Cortex of kidney (tissue), 1 donor: ENCODE results near the gene TBC1D26.
"Not testable (repeated sequence)": the region's sequence is repeated elsewhere in the genome, so short reads cannot be mapped to it uniquely, and the experiment has no call there.

Experiments
- DNase-seq: peaks from one replicate; lab custom pipeline; 2025; lab: John Stamatoyannopoulos, UW

Gene TBC1D26

DNA sequence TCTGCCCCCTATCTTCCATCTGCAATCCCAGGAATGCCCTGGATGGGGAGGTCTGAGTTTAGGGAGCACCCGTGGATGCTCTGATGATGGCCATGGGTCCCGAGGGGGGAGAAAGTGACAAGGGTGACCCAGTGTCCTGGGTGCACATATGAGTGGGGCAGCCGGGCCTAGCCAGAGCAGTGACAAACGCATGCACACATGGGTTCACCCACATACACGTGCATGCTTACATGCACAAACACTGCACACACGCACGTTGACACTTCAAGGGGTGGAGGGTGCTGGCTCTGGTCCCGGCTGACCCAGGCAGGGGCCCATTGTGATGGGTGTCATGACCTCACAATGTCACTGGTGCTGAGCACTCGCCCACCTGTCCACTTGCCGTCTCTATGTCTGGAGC is at the start of gene TBC1D26:
TBC1D26 (plus strand) TSS at position 384 of the 400 bp plus-strand sequence. CDS start 3,066 bp downstream, outside the sequence.
- DNase-seq: not testable (repeated sequence)

DNA sequence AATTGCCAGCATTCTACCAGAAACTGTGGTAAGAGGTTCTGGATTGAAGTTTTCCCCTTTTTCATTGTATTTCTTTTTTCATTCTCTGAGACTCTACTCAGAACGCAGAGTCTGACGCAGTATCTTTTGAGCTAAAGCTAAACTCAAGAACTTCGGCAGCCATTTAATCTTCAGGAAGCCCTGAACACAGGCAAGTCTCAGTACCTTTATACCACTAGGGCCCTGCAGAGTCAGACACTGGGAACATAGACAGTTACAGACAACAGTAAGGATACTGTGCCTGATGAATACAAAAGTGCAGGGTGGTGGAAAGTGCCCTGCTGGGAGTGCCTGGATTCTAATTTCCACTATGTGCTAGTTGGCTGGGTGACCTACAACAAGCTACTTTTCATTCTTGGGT is 48.9 kb upstream of the TBC1D26 start:
- not testable (repeated sequence) for DNase-seq

DNA sequence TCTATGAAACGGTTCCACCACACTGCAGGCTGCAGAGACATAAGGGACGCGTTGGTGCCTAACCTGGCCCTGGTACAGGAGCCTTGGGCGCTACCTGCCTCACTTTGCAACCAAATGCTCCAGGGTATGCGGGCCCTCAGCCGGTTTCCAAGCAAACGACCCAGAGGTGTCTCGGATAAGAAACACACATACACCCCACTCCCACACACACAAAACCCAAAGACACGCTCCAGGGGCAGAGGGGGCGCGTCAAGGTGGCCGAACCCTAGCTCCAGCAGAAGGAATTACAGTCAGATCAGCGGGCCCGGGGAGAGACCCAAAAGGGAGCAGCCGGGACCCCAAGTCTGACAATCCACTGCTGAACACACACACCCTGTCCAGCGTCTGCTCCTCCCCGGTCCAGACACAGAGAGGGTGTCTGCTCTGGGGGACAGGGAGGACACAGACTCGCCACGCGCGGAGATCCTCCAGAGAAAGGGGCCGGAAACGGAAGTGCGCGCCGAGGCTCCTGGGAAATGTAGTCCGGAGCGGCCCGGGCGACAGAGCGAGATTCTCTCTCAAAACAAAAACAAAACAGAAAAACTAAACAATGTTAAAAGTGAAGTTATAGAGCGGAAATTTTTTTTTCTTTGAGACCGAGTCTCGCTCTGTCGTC is 48.1 kb upstream of the TBC1D26 start, which contains the start of gene TRIM16:
TRIM16 (minus strand) TSS at position 488 of the 655 bp plus-strand sequence. CDS start 32,702 bp downstream, outside the sequence.
- not testable (repeated sequence) for DNase-seq

DNA sequence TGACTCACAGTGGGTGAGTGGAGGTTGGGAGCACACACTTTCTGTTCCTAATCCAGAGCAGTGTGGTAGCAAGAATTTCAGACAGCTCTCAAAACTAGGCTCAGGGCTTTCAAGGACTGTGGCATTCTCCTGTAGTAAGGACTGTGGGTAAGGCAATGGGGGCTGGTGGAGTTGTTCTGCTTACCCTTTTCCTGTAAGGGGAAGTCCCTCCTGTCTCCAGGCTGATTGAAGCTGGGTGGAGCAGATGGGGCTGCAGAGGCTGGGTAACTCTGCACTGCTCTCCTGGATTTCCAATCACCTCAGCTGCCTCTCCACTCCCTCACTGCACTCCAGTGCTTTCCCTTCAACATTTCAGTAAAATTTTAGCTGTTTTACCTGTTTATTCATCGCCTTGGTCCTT is 44.6 kb upstream of the TBC1D26 start:
- not testable (repeated sequence) for DNase-seq

DNA sequence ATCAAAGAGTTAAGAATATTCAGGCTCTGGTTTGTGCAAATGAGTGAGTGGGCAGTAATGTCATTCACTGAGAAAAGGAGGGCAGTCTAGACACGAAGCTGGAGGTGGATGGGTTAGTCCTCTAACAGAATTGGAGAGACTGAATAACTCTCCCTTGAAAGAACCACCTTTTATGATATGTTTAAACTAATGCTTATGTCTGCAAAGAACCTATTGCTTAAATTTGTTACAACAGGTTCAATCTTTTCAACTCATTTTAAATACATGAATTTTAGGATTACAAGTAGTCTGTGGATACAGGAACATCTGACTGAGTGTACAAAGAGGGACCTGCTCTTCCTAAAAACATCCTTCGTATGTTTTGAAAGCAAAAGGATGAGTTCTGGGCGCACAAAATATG is 33.1 kb upstream of the TBC1D26 start:
- not testable (repeated sequence) for DNase-seq

DNA sequence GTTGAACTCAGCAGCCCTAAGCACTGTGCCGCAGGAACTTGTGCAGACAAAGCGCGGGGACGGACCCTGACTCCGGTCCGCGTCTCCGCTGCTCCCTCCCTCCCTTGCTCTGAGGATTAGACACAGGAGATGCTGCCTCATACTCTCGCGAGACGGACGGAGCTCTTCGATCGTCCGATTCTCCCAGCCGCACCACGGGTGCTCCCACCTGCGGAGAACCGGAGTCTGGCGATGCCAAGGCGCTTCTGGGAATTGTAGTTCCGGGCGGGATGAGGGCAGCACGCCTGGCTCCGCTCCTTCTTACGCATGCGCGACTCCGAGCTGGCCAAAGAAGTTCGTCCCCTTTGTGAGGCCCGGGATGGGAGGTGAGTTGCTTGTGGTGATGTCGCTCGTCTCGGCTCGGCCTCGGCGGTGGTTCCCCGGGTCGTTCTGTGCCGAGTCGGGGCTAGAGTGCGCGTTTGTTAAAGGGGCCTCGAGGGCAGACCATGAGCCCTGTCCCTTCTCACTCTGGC is 32.6 kb upstream of the TBC1D26 start, which contains the start of gene ZNF286A:
ZNF286A (plus strand) TSS at position 340 of the 512 bp plus-strand sequence. CDS start 578 bp downstream, outside the sequence.
- DNase-seq: peak; percentile 93

DNA sequence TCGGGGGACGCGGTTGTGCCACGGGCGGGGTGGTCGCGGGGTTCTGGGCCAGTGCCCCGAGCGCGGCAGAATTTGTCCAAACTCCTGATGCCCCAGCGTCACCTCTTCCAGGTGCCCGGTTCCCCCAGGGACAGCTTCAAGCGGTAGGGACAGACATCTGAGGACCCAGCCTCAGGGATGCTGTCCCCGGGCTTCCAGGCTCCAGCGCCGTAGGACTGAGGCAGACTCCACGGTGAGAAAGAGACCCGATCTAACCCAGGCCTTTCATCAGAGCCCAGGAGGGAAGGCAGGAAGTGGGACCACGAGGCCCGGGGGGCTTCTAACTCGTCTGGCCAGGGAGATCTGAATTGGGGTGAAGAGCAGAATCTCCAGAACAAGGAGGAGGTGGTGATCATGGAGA is 32.1 kb upstream of the TBC1D26 start:
- DNase-seq: not testable (repeated sequence)

DNA sequence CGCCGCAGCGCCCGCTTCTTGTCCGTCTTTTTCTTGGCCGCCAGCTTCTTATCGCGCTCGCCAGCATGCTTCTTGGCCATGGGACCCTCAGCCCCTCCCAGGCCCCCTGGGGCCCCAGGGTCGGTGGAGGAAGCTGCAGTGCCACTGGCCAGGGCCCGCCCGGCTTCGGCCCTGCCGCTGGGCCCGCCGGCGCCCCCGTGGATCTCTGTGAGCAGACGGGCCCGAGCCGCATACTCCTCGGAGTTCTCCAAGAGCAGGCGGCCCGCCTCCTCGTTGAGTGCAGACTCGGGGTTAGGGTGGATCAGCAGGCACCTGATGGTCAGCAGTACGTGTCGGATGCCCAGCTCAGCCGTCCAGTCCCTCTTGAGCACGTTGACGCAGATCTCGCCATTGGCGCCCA is 27.8 kb upstream of the TBC1D26 start:
- not testable (repeated sequence) for DNase-seq

DNA sequence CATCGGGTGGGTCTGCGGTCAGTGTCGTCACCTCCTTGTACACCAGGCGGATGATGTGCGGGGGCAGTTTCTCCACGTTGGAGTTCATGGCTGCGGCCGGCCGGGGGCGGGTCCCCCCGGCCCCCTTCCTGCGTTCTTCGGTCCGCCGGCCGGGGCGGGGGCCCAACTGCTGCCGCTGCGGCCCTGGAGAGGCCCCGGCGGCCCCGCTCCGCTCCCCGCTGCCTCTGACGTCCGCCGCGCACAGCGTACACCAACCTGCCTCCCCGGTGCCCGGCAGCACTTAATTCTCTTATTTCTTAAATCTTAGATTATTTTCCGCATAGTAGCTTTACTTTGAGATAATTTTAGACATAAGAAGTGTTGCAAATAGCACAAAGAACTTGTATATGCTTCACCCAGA is 27.3 kb upstream of the TBC1D26 start:
- DNase-seq: not testable (repeated sequence)

DNA sequence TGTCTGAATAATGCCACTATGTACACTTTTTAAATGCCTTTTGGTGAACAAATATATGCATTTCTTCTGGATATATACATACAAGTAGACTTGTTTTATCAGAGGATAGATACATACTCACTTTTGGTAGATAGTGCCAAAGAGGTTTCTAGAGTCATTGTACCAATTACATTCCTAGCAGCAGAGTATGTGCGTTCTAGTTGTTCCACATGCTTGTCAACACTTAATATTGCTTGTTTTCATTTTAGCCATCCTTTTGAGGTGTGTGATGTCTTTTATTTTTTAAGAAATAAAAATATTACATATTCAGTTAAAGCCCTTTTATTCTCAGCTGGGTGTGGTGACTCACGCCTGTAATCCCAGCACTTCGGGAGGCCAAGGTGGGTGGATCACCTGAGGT is 23.2 kb upstream of the TBC1D26 start:
- not testable (repeated sequence) for DNase-seq

DNA sequence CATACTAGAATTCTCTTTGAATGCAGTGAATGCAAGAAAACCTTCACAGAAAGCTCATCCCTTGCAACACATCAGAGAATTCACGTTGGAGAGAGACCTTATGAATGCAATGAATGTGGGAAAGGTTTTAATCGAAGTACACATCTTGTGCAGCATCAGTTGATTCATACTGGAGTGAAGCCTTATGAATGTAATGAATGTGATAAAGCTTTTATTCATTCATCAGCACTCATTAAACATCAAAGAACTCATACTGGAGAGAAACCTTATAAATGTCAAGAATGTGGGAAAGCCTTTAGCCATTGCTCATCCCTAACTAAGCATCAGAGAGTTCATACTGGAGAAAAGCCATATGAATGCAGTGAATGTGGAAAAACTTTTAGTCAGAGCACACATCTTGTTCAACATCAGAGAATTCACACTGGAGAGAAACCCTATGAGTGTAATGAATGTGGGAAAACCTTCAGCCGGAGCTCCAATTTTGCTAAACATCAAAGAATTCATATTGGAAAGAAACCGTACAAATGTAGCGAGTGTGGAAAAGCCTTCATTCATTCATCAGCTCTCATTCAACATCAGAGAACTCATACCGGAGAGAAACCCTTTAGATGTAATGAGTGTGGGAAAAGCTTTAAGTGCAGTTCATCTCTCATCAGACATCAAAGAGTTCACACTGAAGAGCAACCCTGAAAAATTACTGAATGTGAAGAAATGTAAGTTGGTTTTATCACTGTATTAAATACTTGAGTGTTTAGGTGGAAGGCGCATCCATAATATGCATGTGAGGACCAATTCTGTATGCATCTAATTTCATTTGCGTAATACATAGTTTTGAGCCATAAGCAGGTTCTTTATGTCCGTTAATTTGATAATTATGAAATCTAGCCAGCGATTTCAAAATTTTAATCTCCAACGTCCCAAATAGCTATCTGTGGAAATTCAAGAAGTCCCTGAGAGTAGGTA is 15.2 kb upstream of the TBC1D26 start:
- DNase-seq: not testable (repeated sequence)

DNA sequence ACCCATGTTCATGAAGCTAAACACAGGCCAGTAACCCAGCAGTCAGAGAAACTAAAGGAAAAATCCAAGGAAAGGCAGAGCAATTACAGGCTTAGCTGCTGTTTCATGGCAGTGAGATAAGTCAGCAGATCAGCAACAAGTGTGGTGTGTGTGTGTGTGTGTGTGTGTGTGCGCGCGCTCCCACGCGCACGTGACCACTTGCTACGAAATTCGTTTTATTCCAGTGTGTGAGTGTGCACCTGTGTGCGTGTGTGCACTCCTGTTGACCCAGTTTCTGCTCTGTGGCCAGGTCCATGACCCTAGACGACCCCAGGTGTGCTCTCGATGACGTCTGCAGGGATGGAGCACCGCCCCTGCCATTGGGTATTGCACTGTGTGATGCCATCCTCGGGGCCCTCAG is 1.5 kb upstream of the TBC1D26 start:
- not testable (repeated sequence) for DNase-seq

DNA sequence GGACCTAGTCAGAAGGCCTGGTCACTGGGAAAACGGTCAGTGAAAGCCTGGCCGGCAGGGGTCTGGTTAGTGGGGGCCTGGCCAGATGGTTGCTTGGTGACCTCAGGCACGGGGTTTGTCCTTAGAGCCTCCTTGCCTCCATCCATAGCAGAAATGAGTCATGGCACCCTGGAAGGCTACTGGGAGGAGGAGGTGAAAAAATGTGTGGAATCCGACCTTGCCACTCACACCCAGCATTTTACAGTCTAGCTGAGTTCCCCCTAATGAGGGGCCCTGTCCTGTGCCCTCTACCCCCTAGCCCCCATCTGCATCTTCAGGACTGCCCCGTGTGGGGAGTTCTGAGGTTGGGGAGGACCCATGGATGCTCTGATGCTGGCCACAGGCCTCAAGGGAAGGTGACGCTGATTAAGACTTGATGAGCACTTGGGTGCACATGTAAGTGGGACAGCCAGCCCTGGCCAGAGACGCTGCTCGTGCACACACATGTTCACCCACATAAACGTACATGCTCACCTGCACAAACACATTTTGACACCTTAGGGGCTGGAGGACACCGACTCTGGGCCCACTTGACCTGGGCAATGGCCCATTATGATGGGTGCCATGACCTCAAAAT is 1.2 kb downstream of the TBC1D26 start:
- DNase-seq: not testable (repeated sequence)

DNA sequence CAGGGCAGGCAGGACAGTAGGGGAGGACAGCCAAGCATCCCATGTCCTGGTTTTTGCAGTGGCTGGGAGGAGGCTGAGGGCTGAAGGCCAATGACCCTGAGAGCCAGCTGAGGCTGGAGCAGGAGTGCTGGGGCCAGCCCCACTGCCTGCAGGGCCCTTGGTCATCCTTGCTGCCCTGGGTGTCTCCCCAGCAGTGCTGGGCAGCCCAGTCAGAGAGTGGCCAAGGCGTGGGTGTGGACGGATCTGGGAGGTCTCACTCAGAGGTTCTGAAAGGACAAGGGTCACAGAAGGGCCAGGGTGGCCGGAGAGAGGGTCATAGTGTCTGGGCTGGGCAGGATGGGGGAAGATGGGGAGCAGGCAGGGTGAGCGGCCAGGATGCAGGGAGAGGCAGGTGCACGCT is 4.5 kb downstream of the TBC1D26 start:
- DNase-seq: not testable (repeated sequence)

DNA sequence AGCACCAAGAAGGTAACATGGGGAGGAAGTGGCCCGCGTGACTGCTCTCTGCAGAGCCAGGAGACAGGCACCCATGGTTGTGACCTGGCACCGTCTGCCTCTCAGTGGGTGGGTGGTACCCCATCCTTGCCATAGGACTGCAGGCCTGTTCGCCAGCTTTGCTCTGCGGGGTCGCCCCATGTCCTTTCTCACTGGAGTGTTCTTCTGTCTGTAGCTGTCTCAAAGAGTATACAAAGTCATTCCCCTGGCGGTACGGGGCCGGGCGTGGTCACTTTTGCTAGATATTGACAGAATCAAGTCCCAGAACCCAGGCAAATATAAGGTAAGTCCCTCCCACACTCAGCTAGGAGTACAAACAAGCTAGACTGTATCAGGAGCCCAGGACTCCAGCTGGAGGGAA is 6.0 kb downstream of the TBC1D26 start:
- DNase-seq: no peak

DNA sequence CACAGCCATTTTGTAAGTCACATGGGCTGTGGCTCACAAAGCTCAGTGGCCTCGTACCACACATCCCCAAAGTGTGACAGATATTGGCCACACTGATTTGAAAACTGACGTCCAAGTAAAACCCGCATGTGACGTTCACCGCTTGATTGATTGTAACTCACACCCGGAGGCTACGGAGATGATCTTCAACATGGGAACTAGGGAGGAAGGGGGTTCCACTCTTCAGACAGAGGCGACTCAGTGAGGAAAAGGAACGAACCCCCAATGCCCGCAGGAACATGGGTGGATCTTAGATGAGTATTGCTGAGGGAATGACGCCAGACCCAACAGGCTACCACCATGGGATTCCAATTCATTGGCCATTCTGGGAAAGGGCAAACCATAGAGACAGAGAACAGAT is 7.2 kb downstream of the TBC1D26 start:
- DNase-seq: not testable (repeated sequence)

DNA sequence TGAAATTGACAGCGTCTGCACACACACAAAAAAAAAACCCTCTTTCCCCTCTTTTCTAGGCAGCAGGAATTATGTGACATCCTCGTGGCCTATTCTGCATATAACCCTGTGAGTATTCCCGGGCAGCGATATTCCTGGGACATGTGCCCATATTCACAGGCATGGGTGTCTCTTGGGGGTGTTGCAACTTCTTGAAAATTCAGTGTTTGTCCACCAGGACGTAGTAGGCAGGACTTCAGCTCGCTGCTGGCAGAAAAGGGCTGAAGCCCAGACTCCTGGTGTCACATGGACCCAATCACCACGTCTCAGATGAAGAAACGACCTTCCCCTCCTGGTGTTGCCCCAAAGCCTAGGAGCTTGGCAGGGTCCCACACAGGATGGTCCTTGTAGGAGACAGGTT is 8.0 kb downstream of the TBC1D26 start:
- not testable (repeated sequence) for DNase-seq

DNA sequence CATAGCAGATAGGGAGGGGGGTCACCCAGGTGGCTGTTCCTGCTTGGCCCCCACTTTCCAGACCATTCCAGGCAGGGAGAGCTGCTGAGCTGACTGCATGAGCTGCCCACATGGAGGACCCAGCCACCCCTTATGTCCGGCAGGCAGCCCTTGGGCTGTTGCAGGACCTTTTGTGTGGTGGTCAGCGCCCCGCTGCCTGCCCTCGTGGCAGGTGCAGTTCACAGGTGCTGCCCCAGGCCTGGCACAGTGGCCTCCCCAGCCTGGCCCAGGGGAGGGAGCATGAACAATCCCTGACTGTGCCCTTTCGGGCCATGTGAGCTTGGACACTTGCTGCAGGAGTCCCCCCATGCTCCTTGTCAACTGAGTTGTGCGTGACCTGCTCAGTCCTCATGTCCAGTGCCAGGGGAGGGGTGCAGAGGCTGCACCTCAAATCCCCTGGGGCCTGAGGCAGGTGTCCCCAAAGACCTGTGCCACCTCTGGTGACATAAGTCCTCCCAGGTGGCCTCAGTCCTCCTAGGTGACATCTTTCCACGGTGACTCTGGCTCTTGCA is 8.6 kb downstream of the TBC1D26 start:
- DNase-seq: no peak

DNA sequence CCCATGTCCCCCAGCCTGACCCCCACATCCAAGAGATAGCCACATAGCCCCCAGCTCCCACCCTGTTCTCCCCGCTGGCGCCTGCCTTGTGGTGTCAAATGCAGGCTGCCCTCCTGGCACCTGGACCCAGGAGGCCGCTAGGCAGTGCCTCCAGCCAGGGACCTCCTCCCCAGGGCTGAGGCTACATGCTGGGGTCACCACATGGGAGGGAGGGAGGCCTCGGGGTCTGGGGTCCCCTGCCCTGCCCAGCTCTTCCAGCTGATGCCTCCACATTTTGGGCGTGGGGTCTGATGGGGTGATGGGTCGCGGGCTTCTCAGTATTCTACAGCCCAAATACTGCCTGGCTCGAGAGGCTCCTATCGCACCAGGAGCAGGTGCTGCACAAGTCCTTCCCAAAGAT is 9.5 kb downstream of the TBC1D26 start:
- DNase-seq: no peak

DNA sequence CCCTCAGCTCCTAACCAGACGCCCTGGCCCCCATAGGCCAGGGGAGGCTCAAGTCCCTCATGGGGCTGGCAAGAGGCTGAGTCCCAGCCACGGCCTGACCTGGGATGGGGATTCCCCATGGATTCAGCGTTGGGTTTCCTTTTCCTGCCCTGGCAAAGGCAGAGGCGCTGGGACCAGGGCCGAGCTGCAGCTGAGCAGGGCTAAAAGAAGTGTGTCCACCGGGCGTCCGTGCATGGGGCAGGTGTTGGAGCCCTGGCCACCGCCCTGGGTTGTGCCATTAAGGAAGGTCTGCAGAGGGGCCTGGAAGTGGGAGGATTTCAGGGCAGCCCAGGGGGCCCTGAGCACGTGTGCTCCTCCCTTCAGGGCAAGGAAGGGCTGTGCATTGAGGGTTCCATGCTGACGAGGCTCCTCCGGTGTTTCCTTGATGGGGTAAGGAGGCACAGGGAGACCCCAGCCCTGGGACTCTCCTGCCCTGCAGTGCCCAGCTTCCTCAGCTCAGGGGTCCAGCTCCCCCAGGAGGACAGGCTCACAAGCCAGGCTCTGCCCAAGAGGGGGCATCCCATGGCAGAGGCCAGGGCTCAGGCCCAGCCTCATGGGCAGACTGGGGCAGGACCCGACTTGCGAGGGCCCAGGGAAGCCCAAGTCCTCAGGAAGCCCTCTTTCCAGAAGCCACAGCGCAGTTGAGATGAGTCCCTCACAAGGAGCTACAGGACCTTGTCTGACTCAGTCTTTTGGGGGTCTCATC is 10.1 kb downstream of the TBC1D26 start:
- DNase-seq: no peak

DNA sequence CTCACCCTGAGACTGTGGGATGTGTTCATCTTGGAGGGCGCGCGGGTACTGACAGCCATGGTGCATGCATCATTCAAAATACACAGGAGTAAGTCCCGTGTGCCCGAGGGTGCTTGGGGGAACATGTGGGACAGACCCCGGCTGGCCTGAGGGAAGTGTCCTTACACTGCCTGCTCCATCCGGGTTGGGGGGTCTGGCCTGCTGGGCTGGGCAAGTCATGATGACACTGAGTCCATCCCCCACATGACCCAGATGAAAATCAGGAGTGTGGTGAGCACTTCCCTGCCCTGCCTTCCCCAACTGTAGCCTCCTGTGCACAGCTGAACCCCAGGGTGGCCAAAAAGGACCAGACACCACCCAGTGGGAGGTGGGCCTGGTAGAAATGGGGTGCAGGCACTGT is 10.8 kb downstream of the TBC1D26 start:
- DNase-seq: no peak
